IMR-90 (cell line): Measurements from ENCODE around the gene MCUB.

Source experiments
- CTCF ChIP-seq: conservative IDR thresholded peaks from 2 replicates; pipeline ENCODE4 v1.5.1; 2012; ENCODE audit warnings: mild to moderate bottlenecking, low read depth, low read length, improper control_type of control experiment
- POLR2A ChIP-seq: IDR thresholded peaks from 2 replicates; pipeline ENCODE4 v1.6.1; 2012; ENCODE audit warnings: mild to moderate bottlenecking, low read depth, low read length

- TF ChIP-seq POLR2A (no peak), CTCF (no peak)
Observed at GRCh38 chr4:109735566-109736365, 175.7 kb downstream of the MCUB start.
